Panc1 (cell line): ENCODE results near the gene SETDB2. TPM values are rescaled to one million over a fixed set of nuclear protein-coding genes. Genes with fewer than 3 reads are reported as not detected.

Source experiments
- ATAC-seq: fragments of 200-7000 bp; cut with Tn5 transposase; 2 replicates; pipeline ENCODE4 v1.9.1; 2020; ENCODE audit warnings: mild to moderate bottlenecking, moderate library complexity
- BruUV-seq: library from RNA; stranded (reverse); fragments of 400-500 nt; replicated peaks from 2 replicates; lab custom pipeline; 2021; lab: Mats Ljungman, UMichigan
- CTCF ChIA-PET: fragments of 300-600 bp; sonication (Branson Sonifier 250); formaldehyde crosslinking; loops from one replicate; lab custom pipeline; 2022; ENCODE audit warnings: antibody characterized with exemption; lab: Charles Lee
- POLR2A ChIA-PET: fragments of 300-600 bp; sonication (Branson Sonifier 250); formaldehyde crosslinking; loops from one replicate; lab custom pipeline; 2022; ENCODE audit warnings: antibody characterized with exemption; lab: Charles Lee
- DNase-seq: peaks from one replicate; pipeline ENCODE4 v3.0.0-alpha.2; 2010; ENCODE audit warnings: low read depth, low spot score
- H3K27ac ChIP-seq: 2 replicates; pipeline ENCODE4 v1.5.1; 2011; ENCODE audit warnings: mild to moderate bottlenecking, low read length, inconsistent platforms
- H3K27me3 ChIP-seq: fragments of 200-500 bp; sonication (Bioruptor generic); 2 replicates; pipeline ENCODE4 v1.6.0; 2014; ENCODE audit warnings: low read length, inconsistent platforms; ENCODE audit not compliant: control insufficient read depth, insufficient read depth
- H3K36me3 ChIP-seq: fragments of 200-500 bp; sonication (Bioruptor generic); 2 replicates; pipeline ENCODE4 v1.5.1; 2014; ENCODE audit warnings: inconsistent platforms, mild to moderate bottlenecking, low read length, moderate library complexity; ENCODE audit not compliant: control insufficient read depth, insufficient read depth
- H3K4me1 ChIP-seq: 2 replicates; pipeline ENCODE4 v1.5.1; 2011; ENCODE audit warnings: inconsistent platforms, mild to moderate bottlenecking, low read length, moderate library complexity; ENCODE audit not compliant: control insufficient read depth, insufficient read depth
- H3K4me3 ChIP-seq, 2 experiments: 2 replicates each; pipeline ENCODE4 v1.5.1; 2011 to 2012; ENCODE audit warnings: low read depth in 2 of 2, low read length in 2 of 2, mild to moderate bottlenecking in 2 of 2, inconsistent platforms in 1 of 2, moderate library complexity in 1 of 2
- H3K9me3 ChIP-seq: fragments of 200-500 bp; sonication (Bioruptor generic); 2 replicates; pipeline ENCODE4 v1.5.1; 2014; ENCODE audit warnings: low read depth, mild to moderate bottlenecking, inconsistent platforms, low read length, moderate library complexity; ENCODE audit not compliant: control insufficient read depth, insufficient read depth
- POLR2AphosphoS5 ChIP-seq: IDR thresholded peaks from 2 replicates; pipeline ENCODE4 v1.6.1; 2012; ENCODE audit warnings: mild to moderate bottlenecking, low read depth, low read length, moderate library complexity
- SIN3A ChIP-seq: IDR thresholded peaks from 2 replicates; pipeline ENCODE4 v1.6.1; 2012; ENCODE audit warnings: low read depth, mild to moderate bottlenecking, low read length, moderate library complexity, borderline replicate concordance; ENCODE audit not compliant: insufficient read depth
- TCF7L2 ChIP-seq: IDR thresholded peaks from 2 replicates; pipeline ENCODE4 v1.6.1; 2011; ENCODE audit warnings: mild to moderate bottlenecking, low read depth, low read length, inconsistent platforms
- in situ Hi-C: cut with HindIII; loops from 2 replicates; pipeline ENCODE4 v1.10.0; 2016; ENCODE audit warnings: low sequenced_read_pairs, low pct_unique_long_range_greater_than_20kb
- intact Hi-C: fragments of 100-400 bp; cut with micrococcal nuclease; formaldehyde crosslinking; loops from one replicate; pipeline ENCODE4 v1.10.0; 2022; ENCODE audit not compliant: unreplicated experiment
- total RNA-seq: library from RNA; stranded (reverse); gene quantifications from one replicate; pipeline ENCODE4 v1.2.1, GENCODE V29; 2021; ENCODE audit not compliant: unreplicated experiment
- TF ChIP-seq, protein P1 (sequence below), 2 experiments: IDR thresholded peaks; 2 replicates each; pipeline ENCODE4 v1.6.1; 2011 to 2012; ENCODE audit warnings: low read depth in 2 of 2, control low read depth in 1 of 2, low read length in 1 of 2, mild to moderate bottlenecking in 1 of 2, moderate library complexity in 1 of 2; ENCODE audit not compliant: insufficient read depth in 1 of 2
- TF ChIP-seq, protein P2 (sequence below): fragments of 450-650 bp; IDR thresholded peaks from 2 replicates; pipeline ENCODE4 v1.5.1; 2017; ENCODE audit warnings: mild to moderate bottlenecking

SETDB2 gene
- total RNA-seq, 1 experiment from 2014 or later: 6.1 TPM

DNA sequence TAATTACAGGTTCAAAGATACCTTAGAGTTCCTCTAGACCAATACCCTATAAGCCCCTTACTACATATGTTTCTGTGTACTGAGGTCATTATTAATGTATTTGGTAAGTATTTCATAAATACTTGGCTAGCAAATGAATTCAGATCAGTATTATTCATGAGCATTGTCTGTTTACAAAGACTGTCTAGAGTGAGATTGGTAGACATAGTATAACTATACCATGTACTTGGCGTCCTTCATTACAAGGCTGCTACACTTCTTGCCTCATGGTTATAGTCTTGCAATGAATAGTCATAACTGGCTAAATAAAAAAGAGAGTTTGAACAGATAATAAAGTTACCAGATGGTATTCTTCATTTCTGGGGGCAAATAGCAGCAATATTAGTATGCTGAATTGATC, 12.1 kb downstream of the SETDB2 start:
- ChIA-PET POLR2A (no interaction called here), CTCF (no interaction called here)
- Histone ChIP-seq H3K9me3 (no peaks in the 10 kb centered on the region), H3K27ac (no peak overlapping the region), H3K36me3 (no peaks in the 10 kb centered on the region; the same call in 1 of the 2 replicates), H3K4me1 (no peaks in the 10 kb centered on the region), H3K27me3 (no peaks in the 10 kb centered on the region), H3K4me3 (no peak overlapping the region)
- no TSS peak for BruUV-seq
- DNase-seq (no peak), ATAC-seq (no peak)
- TF ChIP-seq POLR2AphosphoS5 (no peak), SIN3A (no peak)
- in situ Hi-C loops (no loop called here), intact Hi-C loops (no loop called here)

DNA sequence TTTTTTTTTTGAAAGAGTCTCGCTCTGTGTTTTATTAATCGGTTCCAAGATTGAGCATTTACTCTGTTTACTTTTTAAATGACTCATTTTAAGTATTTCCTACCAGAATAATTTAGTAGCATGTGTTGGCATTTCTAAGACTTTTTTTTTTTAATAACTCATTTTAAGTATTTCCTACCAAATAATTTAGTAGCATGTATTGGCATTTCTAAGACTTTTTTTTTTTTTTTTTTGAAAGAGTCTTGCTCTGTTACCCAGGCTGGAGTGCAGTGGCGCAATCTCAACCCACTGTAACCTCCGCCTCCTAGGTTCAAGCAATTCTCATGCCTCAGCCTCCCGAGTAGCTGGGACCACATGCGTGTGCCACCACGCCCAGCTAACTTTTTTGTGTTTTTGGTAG, 13.1 kb downstream of the SETDB2 start:
- H3K4me1 ChIP-seq: no peaks in the 10 kb centered on the region
- ChIA-PET CTCF (no interaction called here), POLR2A (interaction anchor here (0.6 kb wide), 1 partner anchor 251 kb away, joined by 3 read pairs; no protein-coding TSS in a partner anchor)
- no peak overlapping the region for H3K27ac ChIP-seq
- BruUV-seq: no TSS peak
- no peak overlapping the region for H3K4me3 ChIP-seq
- intact Hi-C loops: no loop called here
- DNase-seq (no peak), ATAC-seq (no peak)
- peaks cover 4% of the 10 kb centered on the region; the same call in 1 of the 2 replicates for H3K9me3 ChIP-seq
- H3K27me3 ChIP-seq: no peaks in the 10 kb centered on the region
- H3K36me3 ChIP-seq: no peaks in the 10 kb centered on the region
- TF ChIP-seq POLR2AphosphoS5 (no peak), SIN3A (no peak), TCF7L2 (no peak)
- TF ChIP-seq, protein P1, sequence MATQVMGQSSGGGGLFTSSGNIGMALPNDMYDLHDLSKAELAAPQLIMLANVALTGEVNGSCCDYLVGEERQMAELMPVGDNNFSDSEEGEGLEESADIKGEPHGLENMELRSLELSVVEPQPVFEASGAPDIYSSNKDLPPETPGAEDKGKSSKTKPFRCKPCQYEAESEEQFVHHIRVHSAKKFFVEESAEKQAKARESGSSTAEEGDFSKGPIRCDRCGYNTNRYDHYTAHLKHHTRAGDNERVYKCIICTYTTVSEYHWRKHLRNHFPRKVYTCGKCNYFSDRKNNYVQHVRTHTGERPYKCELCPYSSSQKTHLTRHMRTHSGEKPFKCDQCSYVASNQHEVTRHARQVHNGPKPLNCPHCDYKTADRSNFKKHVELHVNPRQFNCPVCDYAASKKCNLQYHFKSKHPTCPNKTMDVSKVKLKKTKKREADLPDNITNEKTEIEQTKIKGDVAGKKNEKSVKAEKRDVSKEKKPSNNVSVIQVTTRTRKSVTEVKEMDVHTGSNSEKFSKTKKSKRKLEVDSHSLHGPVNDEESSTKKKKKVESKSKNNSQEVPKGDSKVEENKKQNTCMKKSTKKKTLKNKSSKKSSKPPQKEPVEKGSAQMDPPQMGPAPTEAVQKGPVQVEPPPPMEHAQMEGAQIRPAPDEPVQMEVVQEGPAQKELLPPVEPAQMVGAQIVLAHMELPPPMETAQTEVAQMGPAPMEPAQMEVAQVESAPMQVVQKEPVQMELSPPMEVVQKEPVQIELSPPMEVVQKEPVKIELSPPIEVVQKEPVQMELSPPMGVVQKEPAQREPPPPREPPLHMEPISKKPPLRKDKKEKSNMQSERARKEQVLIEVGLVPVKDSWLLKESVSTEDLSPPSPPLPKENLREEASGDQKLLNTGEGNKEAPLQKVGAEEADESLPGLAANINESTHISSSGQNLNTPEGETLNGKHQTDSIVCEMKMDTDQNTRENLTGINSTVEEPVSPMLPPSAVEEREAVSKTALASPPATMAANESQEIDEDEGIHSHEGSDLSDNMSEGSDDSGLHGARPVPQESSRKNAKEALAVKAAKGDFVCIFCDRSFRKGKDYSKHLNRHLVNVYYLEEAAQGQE (IDR thresholded peaks at IDR 0.05; ENCODE audit: insufficient read depth in 1 of 2, low read depth in 2 of 2, low read length in 1 of 2): no peak
- TF ChIP-seq, protein P2, sequence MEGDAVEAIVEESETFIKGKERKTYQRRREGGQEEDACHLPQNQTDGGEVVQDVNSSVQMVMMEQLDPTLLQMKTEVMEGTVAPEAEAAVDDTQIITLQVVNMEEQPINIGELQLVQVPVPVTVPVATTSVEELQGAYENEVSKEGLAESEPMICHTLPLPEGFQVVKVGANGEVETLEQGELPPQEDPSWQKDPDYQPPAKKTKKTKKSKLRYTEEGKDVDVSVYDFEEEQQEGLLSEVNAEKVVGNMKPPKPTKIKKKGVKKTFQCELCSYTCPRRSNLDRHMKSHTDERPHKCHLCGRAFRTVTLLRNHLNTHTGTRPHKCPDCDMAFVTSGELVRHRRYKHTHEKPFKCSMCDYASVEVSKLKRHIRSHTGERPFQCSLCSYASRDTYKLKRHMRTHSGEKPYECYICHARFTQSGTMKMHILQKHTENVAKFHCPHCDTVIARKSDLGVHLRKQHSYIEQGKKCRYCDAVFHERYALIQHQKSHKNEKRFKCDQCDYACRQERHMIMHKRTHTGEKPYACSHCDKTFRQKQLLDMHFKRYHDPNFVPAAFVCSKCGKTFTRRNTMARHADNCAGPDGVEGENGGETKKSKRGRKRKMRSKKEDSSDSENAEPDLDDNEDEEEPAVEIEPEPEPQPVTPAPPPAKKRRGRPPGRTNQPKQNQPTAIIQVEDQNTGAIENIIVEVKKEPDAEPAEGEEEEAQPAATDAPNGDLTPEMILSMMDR: no peak
- in situ Hi-C loops: no loop called here

DNA sequence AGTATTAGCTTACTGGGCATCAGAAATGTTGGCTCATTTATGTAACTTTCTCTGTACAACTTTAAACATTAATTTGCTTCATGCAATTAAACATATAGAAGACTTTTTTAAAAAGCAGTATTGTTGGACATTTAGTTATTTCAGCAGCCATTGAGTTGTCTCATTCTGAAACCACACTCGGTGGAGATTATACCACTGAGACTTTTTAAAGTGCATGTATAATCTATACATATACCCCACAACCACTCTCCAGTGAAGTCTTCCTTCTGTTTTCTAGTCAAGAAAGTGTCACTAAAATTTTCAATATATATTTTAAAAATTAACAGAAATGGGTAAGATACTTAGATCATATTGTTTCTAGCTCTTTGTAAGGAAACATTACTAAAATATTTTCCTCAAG, 15.5 kb downstream of the SETDB2 start:
- 0 out of 2 replicates have a peak, but pooled peaks cover 2% of the 10 kb centered on the region for H3K36me3 ChIP-seq
- in situ Hi-C loops: no loop called here
- no peak overlapping the region for H3K27ac ChIP-seq
- BruUV-seq: no TSS peak
- CTCF ChIA-PET: no interaction called here
- POLR2A ChIA-PET: no interaction called here
- no peaks in the 10 kb centered on the region for H3K4me1 ChIP-seq
- peaks cover 4% of the 10 kb centered on the region; the same call in 1 of the 2 replicates for H3K9me3 ChIP-seq
- DNase-seq: no peak
- intact Hi-C loops: no loop called here
- ATAC-seq: no peak
- no peak overlapping the region for H3K4me3 ChIP-seq
- TF ChIP-seq, protein P1 (IDR thresholded peaks at IDR 0.05; ENCODE audit: insufficient read depth in 1 of 2, low read depth in 2 of 2, low read length in 1 of 2): no peak
- TF ChIP-seq SIN3A (no peak), TCF7L2 (no peak), POLR2AphosphoS5 (no peak)
- TF ChIP-seq, protein P2: no peak
- H3K27me3 ChIP-seq: no peaks in the 10 kb centered on the region
